Measurements from ENCODE around the gene CDH23.
A peak's percentile ranks its signal among the peaks of the same experiment; 100 is the strongest.

CDH23 gene

GRCh38 chr10:71379118-71379766 lies 17.5 kb upstream of the CDH23 start:
- peaks cover 29 to 31% of the 10 kb centered on the region in 2 donors for H3K4me1 ChIP-seq (ENCODE audit: control insufficient read depth in 1 of 2, insufficient read depth in 2 of 2, low read length in 2 of 2)
- no peak overlapping the region for H3K9ac ChIP-seq (ENCODE audit: low read depth in 1 of 2, low read length in 2 of 2)
- H3K27me3 ChIP-seq (ENCODE audit: control insufficient read depth in 1 of 2, insufficient read depth in 2 of 2, low read length in 2 of 2), result no peaks in the 10 kb centered on the region
- no peaks in the 10 kb centered on the region for H3K9me3 ChIP-seq (ENCODE audit: control insufficient read depth in 1 of 2, low read length in 2 of 2)
- peak overlapping the region in 1 of 2 donors; percentile 1 for H3K4me3 ChIP-seq (ENCODE audit: low read depth in 1 of 2, low read length in 2 of 2)
- no peaks in the 10 kb centered on the region for H3K36me3 ChIP-seq (ENCODE audit: control insufficient read depth in 1 of 2, insufficient read depth in 2 of 2, low read length in 2 of 2)
- H3K27ac ChIP-seq (ENCODE audit: low read depth, low read length), result no peak overlapping the region

GRCh38 chr10:71380841-71381240 lies 15.9 kb upstream of the CDH23 start:
- H3K9me3 ChIP-seq (ENCODE audit: control insufficient read depth in 1 of 2, low read length in 2 of 2), result no peaks in the 10 kb centered on the region
- no peaks in the 10 kb centered on the region for H3K27me3 ChIP-seq (ENCODE audit: control insufficient read depth in 1 of 2, insufficient read depth in 2 of 2, low read length in 2 of 2)
- no peak overlapping the region for H3K4me3 ChIP-seq (ENCODE audit: low read depth in 1 of 2, low read length in 2 of 2)
- no peaks in the 10 kb centered on the region for H3K36me3 ChIP-seq (ENCODE audit: control insufficient read depth in 1 of 2, insufficient read depth in 2 of 2, low read length in 2 of 2)
- peaks cover 29 to 31% of the 10 kb centered on the region in 2 donors for H3K4me1 ChIP-seq (ENCODE audit: control insufficient read depth in 1 of 2, insufficient read depth in 2 of 2, low read length in 2 of 2)
- no peak overlapping the region for H3K27ac ChIP-seq (ENCODE audit: low read depth, low read length)
- no peak overlapping the region for H3K9ac ChIP-seq (ENCODE audit: low read depth in 1 of 2, low read length in 2 of 2)

- no peak overlapping the region for H3K4me3 ChIP-seq (ENCODE audit: low read depth in 1 of 2, low read length in 2 of 2)
- no peaks in the 10 kb centered on the region for H3K9me3 ChIP-seq (ENCODE audit: control insufficient read depth in 1 of 2, low read length in 2 of 2)
- no peak overlapping the region for H3K9ac ChIP-seq (ENCODE audit: low read depth in 1 of 2, low read length in 2 of 2)
- H3K27ac ChIP-seq (ENCODE audit: low read depth, low read length), result no peak overlapping the region
- no peaks in the 10 kb centered on the region for H3K27me3 ChIP-seq (ENCODE audit: control insufficient read depth in 1 of 2, insufficient read depth in 2 of 2, low read length in 2 of 2)
- no peaks in the 10 kb centered on the region for H3K36me3 ChIP-seq (ENCODE audit: control insufficient read depth in 1 of 2, insufficient read depth in 2 of 2, low read length in 2 of 2)
- peaks cover 24 to 30% of the 10 kb centered on the region in 2 donors for H3K4me1 ChIP-seq (ENCODE audit: control insufficient read depth in 1 of 2, insufficient read depth in 2 of 2, low read length in 2 of 2)
These were observed 15.1 kb upstream of the CDH23 start for GRCh38 chr10:71381611-71382010.

- H3K27me3 ChIP-seq (ENCODE audit: control insufficient read depth in 1 of 2, insufficient read depth in 2 of 2, low read length in 2 of 2), result no peaks in the 10 kb centered on the region
- no peak overlapping the region for H3K9ac ChIP-seq (ENCODE audit: low read depth in 1 of 2, low read length in 2 of 2)
- no peaks in the 10 kb centered on the region for H3K36me3 ChIP-seq (ENCODE audit: control insufficient read depth in 1 of 2, insufficient read depth in 2 of 2, low read length in 2 of 2)
- no peak overlapping the region for H3K27ac ChIP-seq (ENCODE audit: low read depth, low read length)
- H3K4me1 ChIP-seq (ENCODE audit: control insufficient read depth in 1 of 2, insufficient read depth in 2 of 2, low read length in 2 of 2), result peaks cover 21 to 26% of the 10 kb centered on the region in 2 donors
- H3K9me3 ChIP-seq (ENCODE audit: control insufficient read depth in 1 of 2, low read length in 2 of 2), result no peaks in the 10 kb centered on the region
- H3K4me3 ChIP-seq (ENCODE audit: low read depth in 1 of 2, low read length in 2 of 2), result no peak overlapping the region
These were observed 14.7 kb upstream of the CDH23 start for GRCh38 chr10:71382028-71382427.

GRCh38 chr10:71382757-71383156 lies 14.0 kb upstream of the CDH23 start:
- Histone ChIP-seq H3K4me1 (ENCODE audit: control insufficient read depth in 1 of 2, insufficient read depth in 2 of 2, low read length in 2 of 2) (peaks cover 18 to 21% of the 10 kb centered on the region in 2 donors), H3K9me3 (ENCODE audit: control insufficient read depth in 1 of 2, low read length in 2 of 2) (no peaks in the 10 kb centered on the region), H3K27ac (ENCODE audit: low read depth, low read length) (no peak overlapping the region), H3K27me3 (ENCODE audit: control insufficient read depth in 1 of 2, insufficient read depth in 2 of 2, low read length in 2 of 2) (no peaks in the 10 kb centered on the region), H3K4me3 (ENCODE audit: low read depth in 1 of 2, low read length in 2 of 2) (no peak overlapping the region), H3K9ac (ENCODE audit: low read depth in 1 of 2, low read length in 2 of 2) (no peak overlapping the region), H3K36me3 (ENCODE audit: control insufficient read depth in 1 of 2, insufficient read depth in 2 of 2, low read length in 2 of 2) (no peaks in the 10 kb centered on the region)

- Histone ChIP-seq H3K4me3 (ENCODE audit: low read depth in 1 of 2, low read length in 2 of 2) (no peak overlapping the region), H3K9ac (ENCODE audit: low read depth in 1 of 2, low read length in 2 of 2) (no peak overlapping the region), H3K27ac (ENCODE audit: low read depth, low read length) (no peak overlapping the region), H3K27me3 (ENCODE audit: control insufficient read depth in 1 of 2, insufficient read depth in 2 of 2, low read length in 2 of 2) (no peaks in the 10 kb centered on the region), H3K9me3 (ENCODE audit: control insufficient read depth in 1 of 2, low read length in 2 of 2) (no peaks in the 10 kb centered on the region), H3K36me3 (ENCODE audit: control insufficient read depth in 1 of 2, insufficient read depth in 2 of 2, low read length in 2 of 2) (no peaks in the 10 kb centered on the region), H3K4me1 (ENCODE audit: control insufficient read depth in 1 of 2, insufficient read depth in 2 of 2, low read length in 2 of 2) (peaks cover 5 to 7% of the 10 kb centered on the region in 2 donors)
These were observed 12.6 kb upstream of the CDH23 start for GRCh38 chr10:71383972-71384687.

GRCh38 chr10:71388171-71388570 lies 8.5 kb upstream of the CDH23 start:
- H3K9ac ChIP-seq (ENCODE audit: low read depth in 1 of 2, low read length in 2 of 2), result no peak overlapping the region
- H3K36me3 ChIP-seq (ENCODE audit: control insufficient read depth in 1 of 2, insufficient read depth in 2 of 2, low read length in 2 of 2), result no peaks in the 10 kb centered on the region
- no peaks in the 10 kb centered on the region for H3K27me3 ChIP-seq (ENCODE audit: control insufficient read depth in 1 of 2, insufficient read depth in 2 of 2, low read length in 2 of 2)
- H3K9me3 ChIP-seq (ENCODE audit: control insufficient read depth in 1 of 2, low read length in 2 of 2), result no peaks in the 10 kb centered on the region
- no peak overlapping the region for H3K4me3 ChIP-seq (ENCODE audit: low read depth in 1 of 2, low read length in 2 of 2)
- H3K4me1 ChIP-seq (ENCODE audit: control insufficient read depth in 1 of 2, insufficient read depth in 2 of 2, low read length in 2 of 2), result no peaks in the 10 kb centered on the region
- no peak overlapping the region for H3K27ac ChIP-seq (ENCODE audit: low read depth, low read length)

GRCh38 chr10:71388583-71389310 lies 8.0 kb upstream of the CDH23 start:
- H3K4me3 ChIP-seq (ENCODE audit: low read depth in 1 of 2, low read length in 2 of 2), result no peak overlapping the region
- no peaks in the 10 kb centered on the region for H3K4me1 ChIP-seq (ENCODE audit: control insufficient read depth in 1 of 2, insufficient read depth in 2 of 2, low read length in 2 of 2)
- no peaks in the 10 kb centered on the region for H3K27me3 ChIP-seq (ENCODE audit: control insufficient read depth in 1 of 2, insufficient read depth in 2 of 2, low read length in 2 of 2)
- no peak overlapping the region for H3K27ac ChIP-seq (ENCODE audit: low read depth, low read length)
- H3K36me3 ChIP-seq (ENCODE audit: control insufficient read depth in 1 of 2, insufficient read depth in 2 of 2, low read length in 2 of 2), result no peaks in the 10 kb centered on the region
- H3K9ac ChIP-seq (ENCODE audit: low read depth in 1 of 2, low read length in 2 of 2), result no peak overlapping the region
- no peaks in the 10 kb centered on the region for H3K9me3 ChIP-seq (ENCODE audit: control insufficient read depth in 1 of 2, low read length in 2 of 2)

- Histone ChIP-seq H3K27me3 (ENCODE audit: control insufficient read depth in 1 of 2, insufficient read depth in 2 of 2, low read length in 2 of 2) (peaks cover 0 to under 1% of the 10 kb centered on the region in 2 donors), H3K9ac (ENCODE audit: low read depth in 1 of 2, low read length in 2 of 2) (no peak overlapping the region), H3K27ac (ENCODE audit: low read depth, low read length) (no peak overlapping the region), H3K9me3 (ENCODE audit: control insufficient read depth in 1 of 2, low read length in 2 of 2) (no peaks in the 10 kb centered on the region), H3K36me3 (ENCODE audit: control insufficient read depth in 1 of 2, insufficient read depth in 2 of 2, low read length in 2 of 2) (no peaks in the 10 kb centered on the region), H3K4me3 (ENCODE audit: low read depth in 1 of 2, low read length in 2 of 2) (no peak overlapping the region), H3K4me1 (ENCODE audit: control insufficient read depth in 1 of 2, insufficient read depth in 2 of 2, low read length in 2 of 2) (no peaks in the 10 kb centered on the region)
These were observed 6.8 kb upstream of the CDH23 start for GRCh38 chr10:71389768-71390460.

GRCh38 chr10:71390461-71390835 lies 6.3 kb upstream of the CDH23 start:
- Histone ChIP-seq H3K9me3 (ENCODE audit: control insufficient read depth in 1 of 2, low read length in 2 of 2) (no peaks in the 10 kb centered on the region), H3K27ac (ENCODE audit: low read depth, low read length) (no peak overlapping the region), H3K4me3 (ENCODE audit: low read depth in 1 of 2, low read length in 2 of 2) (no peak overlapping the region), H3K27me3 (ENCODE audit: control insufficient read depth in 1 of 2, insufficient read depth in 2 of 2, low read length in 2 of 2) (peaks cover 0 to 5% of the 10 kb centered on the region in 2 donors), H3K36me3 (ENCODE audit: control insufficient read depth in 1 of 2, insufficient read depth in 2 of 2, low read length in 2 of 2) (no peaks in the 10 kb centered on the region), H3K9ac (ENCODE audit: low read depth in 1 of 2, low read length in 2 of 2) (no peak overlapping the region), H3K4me1 (ENCODE audit: control insufficient read depth in 1 of 2, insufficient read depth in 2 of 2, low read length in 2 of 2) (no peaks in the 10 kb centered on the region)
